ENCODE results near the gene NPRL2. TPM values are rescaled to one million over a fixed set of nuclear protein-coding genes. Genes with fewer than 3 reads are reported as not detected.

Gene NPRL2
- total and polyA plus RNA-seq, 3 donors from 2014 or later, result 26.9 to 29.2 (median 28.0) TPM

- H3K27ac ChIP-seq, result no peak overlapping the region
- H3K36me3 ChIP-seq (ENCODE audit: low read depth, missing control alignments), result no peaks in the 10 kb centered on the region
- TF ChIP-seq CTCF (IDR thresholded peaks at IDR 0.05) (no peak), POLR2A (IDR thresholded peaks at IDR 0.05) (no peak)
- 83 to 95% methylated on average over 2 to 4 of the region's 5 CpGs for WGBS, 2 donors
- no peaks in the 10 kb centered on the region for H3K9me3 ChIP-seq
- no peak overlapping the region for H3K4me3 ChIP-seq
- peaks cover 6% of the 10 kb centered on the region for H3K4me1 ChIP-seq
- H3K27me3 ChIP-seq, result no peaks in the 10 kb centered on the region
- DNase-seq, result no peak
- intact Hi-C loops (cut with DNase I; ENCODE audit: low total_unique reads), result no loop called here
These were observed 41.6 kb upstream of the NPRL2 start for GRCh38 chr3:50392101-50392715.

DNA sequence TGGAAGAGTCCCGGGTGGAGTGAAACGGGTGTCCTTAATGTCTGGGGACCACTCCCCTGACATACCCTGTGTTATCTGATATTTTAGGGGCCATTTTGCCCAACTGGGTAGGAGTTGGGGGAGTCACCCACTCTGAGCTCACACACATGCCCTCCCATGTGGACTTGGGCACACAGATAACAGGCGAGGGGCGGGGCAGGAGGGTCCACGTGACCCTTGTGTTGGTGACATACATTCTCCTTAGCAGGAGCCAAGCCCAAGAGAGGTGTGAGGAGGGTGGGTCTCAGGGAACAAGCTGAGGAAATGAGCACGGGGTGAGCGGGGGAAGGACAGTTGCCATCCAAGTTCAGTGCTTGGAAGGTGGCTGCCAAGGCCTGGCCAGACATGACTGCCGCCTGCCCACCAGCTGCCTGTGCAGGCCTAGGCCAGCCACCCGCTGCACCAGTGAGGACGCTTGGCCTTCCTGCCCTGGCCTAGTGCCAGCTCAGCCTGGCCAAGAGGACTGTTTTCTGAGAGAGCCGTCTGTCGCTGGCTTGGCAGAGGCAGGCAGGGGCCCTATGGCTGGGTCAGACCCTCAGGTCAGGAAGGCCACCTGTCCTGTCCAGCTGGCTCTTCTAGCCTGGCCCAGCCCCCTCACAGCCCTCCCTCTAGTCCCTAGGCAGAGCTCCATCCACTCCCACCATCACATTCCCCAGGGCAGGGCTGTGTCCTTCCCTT, 40.1 kb upstream of the NPRL2 start:
- intact Hi-C loops (cut with DNase I; ENCODE audit: low total_unique reads), result no loop called here
- Histone ChIP-seq H3K4me1 (peaks cover 6% of the 10 kb centered on the region), H3K4me3 (no peak overlapping the region), H3K36me3 (ENCODE audit: low read depth, missing control alignments) (no peaks in the 10 kb centered on the region), H3K27ac (no peak overlapping the region), H3K9me3 (no peaks in the 10 kb centered on the region), H3K27me3 (no peaks in the 10 kb centered on the region)
- TF ChIP-seq CTCF (IDR thresholded peaks at IDR 0.05), result no peak
- TF ChIP-seq POLR2A (IDR thresholded peaks at IDR 0.05), result no peak
- WGBS, 2 donors, result 62 to 68% methylated on average over 9 to 12 of the region's 12 CpGs
- DNase-seq, result peak; percentile 69

GRCh38 chr3:50389414-50389767, 38.8 kb upstream of the NPRL2 start:
- Histone ChIP-seq H3K4me3 (no peak overlapping the region), H3K27ac (no peak overlapping the region), H3K4me1 (peaks cover 6% of the 10 kb centered on the region), H3K9me3 (no peaks in the 10 kb centered on the region), H3K36me3 (ENCODE audit: low read depth, missing control alignments) (no peaks in the 10 kb centered on the region), H3K27me3 (no peaks in the 10 kb centered on the region)
- no peak for DNase-seq
- WGBS, 2 donors, result 93 to 95% methylated on average over 6 of the region's 6 CpGs
- intact Hi-C loops (cut with DNase I; ENCODE audit: low total_unique reads), result no loop called here
- TF ChIP-seq CTCF (IDR thresholded peaks at IDR 0.05), result no peak
- no peak for TF ChIP-seq POLR2A (IDR thresholded peaks at IDR 0.05)

GRCh38 chr3:50388720-50389413, 38.3 kb upstream of the NPRL2 start:
- DNase-seq, result no peak
- peaks cover 6% of the 10 kb centered on the region for H3K4me1 ChIP-seq
- no peaks in the 10 kb centered on the region for H3K9me3 ChIP-seq
- WGBS, 2 donors, result 84 to 91% methylated on average over 19 to 22 of the region's 22 CpGs
- H3K27ac ChIP-seq, result no peak overlapping the region
- H3K27me3 ChIP-seq, result no peaks in the 10 kb centered on the region
- no peak overlapping the region for H3K4me3 ChIP-seq
- intact Hi-C loops (cut with DNase I; ENCODE audit: low total_unique reads), result no loop called here
- no peak for TF ChIP-seq POLR2A (IDR thresholded peaks at IDR 0.05)
- peak in 1 of 3 experiments; percentile 0 for TF ChIP-seq CTCF (IDR thresholded peaks at IDR 0.05)
- no peaks in the 10 kb centered on the region for H3K36me3 ChIP-seq (ENCODE audit: low read depth, missing control alignments)
